ENCODE data around the gene PLA2G10.
"Not testable (repeated sequence)": the region's sequence is repeated elsewhere in the genome, so short reads cannot be mapped to it uniquely, and the experiment has no call there.

Gene PLA2G10

GRCh38 chr16:14681115-14681514, 13.0 kb downstream of the PLA2G10 start:
- Histone ChIP-seq H3K36me3 (ENCODE audit: control insufficient read depth in 2 of 2, insufficient read depth in 1 of 2, low read length in 2 of 2) (no peaks in the 10 kb centered on the region), H3K4me3 (ENCODE audit: low read depth, low read length) (no peak overlapping the region), H3K27ac (ENCODE audit: extremely low read depth, low read depth, low read length) (no peak overlapping the region), H3K9me3 (ENCODE audit: control insufficient read depth, insufficient read depth, low read depth, low read length) (no peaks in the 10 kb centered on the region), H3K4me1 (ENCODE audit: control insufficient read depth, insufficient read depth, low read length) (no peaks in the 10 kb centered on the region)
- TF ChIP-seq SP7 (tag by site-specific recombination; IDR thresholded peaks at IDR 0.05) = no peak
- no peak for TF ChIP-seq ZNF76 (tag by site-specific recombination; IDR thresholded peaks at IDR 0.05; ENCODE audit: borderline replicate concordance, low read depth)
- TF ChIP-seq RBAK (tag by site-specific recombination; IDR thresholded peaks at IDR 0.05) = no peak
- TF ChIP-seq, protein P1, sequence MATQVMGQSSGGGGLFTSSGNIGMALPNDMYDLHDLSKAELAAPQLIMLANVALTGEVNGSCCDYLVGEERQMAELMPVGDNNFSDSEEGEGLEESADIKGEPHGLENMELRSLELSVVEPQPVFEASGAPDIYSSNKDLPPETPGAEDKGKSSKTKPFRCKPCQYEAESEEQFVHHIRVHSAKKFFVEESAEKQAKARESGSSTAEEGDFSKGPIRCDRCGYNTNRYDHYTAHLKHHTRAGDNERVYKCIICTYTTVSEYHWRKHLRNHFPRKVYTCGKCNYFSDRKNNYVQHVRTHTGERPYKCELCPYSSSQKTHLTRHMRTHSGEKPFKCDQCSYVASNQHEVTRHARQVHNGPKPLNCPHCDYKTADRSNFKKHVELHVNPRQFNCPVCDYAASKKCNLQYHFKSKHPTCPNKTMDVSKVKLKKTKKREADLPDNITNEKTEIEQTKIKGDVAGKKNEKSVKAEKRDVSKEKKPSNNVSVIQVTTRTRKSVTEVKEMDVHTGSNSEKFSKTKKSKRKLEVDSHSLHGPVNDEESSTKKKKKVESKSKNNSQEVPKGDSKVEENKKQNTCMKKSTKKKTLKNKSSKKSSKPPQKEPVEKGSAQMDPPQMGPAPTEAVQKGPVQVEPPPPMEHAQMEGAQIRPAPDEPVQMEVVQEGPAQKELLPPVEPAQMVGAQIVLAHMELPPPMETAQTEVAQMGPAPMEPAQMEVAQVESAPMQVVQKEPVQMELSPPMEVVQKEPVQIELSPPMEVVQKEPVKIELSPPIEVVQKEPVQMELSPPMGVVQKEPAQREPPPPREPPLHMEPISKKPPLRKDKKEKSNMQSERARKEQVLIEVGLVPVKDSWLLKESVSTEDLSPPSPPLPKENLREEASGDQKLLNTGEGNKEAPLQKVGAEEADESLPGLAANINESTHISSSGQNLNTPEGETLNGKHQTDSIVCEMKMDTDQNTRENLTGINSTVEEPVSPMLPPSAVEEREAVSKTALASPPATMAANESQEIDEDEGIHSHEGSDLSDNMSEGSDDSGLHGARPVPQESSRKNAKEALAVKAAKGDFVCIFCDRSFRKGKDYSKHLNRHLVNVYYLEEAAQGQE (tag by site-specific recombination; IDR thresholded peaks at IDR 0.05) = no peak
- CTCF ChIA-PET = no interaction called here
- POLR2A ChIA-PET = no interaction called here

DNA sequence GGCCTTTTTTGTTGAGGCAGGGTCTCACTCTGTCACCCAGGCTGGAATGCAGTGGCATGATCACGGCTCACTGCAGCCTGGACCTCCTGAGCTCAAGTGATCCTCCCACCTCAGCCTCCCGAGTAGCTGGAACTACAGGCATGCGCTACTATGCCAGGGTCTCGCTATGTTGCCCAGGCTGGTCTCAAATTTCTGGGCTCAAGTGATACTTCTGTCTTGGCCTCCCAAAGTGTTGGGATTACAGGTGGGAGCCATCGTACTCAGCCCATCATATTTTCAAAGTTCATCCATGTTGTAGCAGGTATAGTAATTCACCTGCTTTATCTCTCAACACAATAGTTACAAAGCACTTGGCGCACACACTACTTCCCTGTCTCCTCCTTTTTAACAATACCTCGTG, 13.7 kb downstream of the PLA2G10 start:
- CTCF ChIA-PET; H3K27ac ChIP-seq (ENCODE audit: extremely low read depth, low read depth, low read length); H3K4me1 ChIP-seq (ENCODE audit: control insufficient read depth, insufficient read depth, low read length); H3K4me3 ChIP-seq (ENCODE audit: low read depth, low read length); POLR2A ChIA-PET; H3K36me3 ChIP-seq (ENCODE audit: control insufficient read depth in 2 of 2, insufficient read depth in 1 of 2, low read length in 2 of 2); H3K9me3 ChIP-seq (ENCODE audit: control insufficient read depth, insufficient read depth, low read depth, low read length): not testable (repeated sequence)

GRCh38 chr16:14678748-14679497, 15.2 kb downstream of the PLA2G10 start:
- H3K4me1 ChIP-seq (ENCODE audit: control insufficient read depth, insufficient read depth, low read length) = no peaks in the 10 kb centered on the region
- H3K36me3 ChIP-seq (ENCODE audit: control insufficient read depth in 2 of 2, insufficient read depth in 1 of 2, low read length in 2 of 2) = no peaks in the 10 kb centered on the region
- CTCF ChIA-PET = no interaction called here
- no peaks in the 10 kb centered on the region for H3K9me3 ChIP-seq (ENCODE audit: control insufficient read depth, insufficient read depth, low read depth, low read length)
- H3K27ac ChIP-seq (ENCODE audit: extremely low read depth, low read depth, low read length) = no peak overlapping the region
- H3K4me3 ChIP-seq (ENCODE audit: low read depth, low read length) = no peak overlapping the region
- TF ChIP-seq ZNF623 (tag by site-specific recombination; IDR thresholded peaks at IDR 0.05) = peak; percentile 94
- TF ChIP-seq, protein P2, sequence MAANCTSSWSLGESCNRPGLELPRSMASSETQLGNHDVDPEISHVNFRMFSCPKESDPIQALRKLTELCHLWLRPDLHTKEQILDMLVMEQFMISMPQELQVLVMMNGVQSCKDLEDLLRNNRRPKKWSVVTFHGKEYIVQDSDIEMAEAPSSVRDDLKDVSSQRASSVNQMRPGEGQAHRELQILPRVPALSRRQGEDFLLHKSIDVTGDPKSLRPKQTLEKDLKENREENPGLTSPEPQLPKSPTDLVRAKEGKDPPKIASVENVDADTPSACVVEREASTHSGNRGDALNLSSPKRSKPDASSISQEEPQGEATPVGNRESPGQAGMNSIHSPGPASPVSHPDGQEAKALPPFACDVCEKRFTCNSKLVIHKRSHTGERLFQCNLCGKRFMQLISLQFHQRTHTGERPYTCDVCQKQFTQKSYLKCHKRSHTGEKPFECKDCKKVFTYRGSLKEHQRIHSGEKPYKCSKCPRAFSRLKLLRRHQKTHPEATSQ (tag by site-specific recombination; IDR thresholded peaks at IDR 0.05) = no peak
- POLR2A ChIA-PET = no interaction called here

DNA sequence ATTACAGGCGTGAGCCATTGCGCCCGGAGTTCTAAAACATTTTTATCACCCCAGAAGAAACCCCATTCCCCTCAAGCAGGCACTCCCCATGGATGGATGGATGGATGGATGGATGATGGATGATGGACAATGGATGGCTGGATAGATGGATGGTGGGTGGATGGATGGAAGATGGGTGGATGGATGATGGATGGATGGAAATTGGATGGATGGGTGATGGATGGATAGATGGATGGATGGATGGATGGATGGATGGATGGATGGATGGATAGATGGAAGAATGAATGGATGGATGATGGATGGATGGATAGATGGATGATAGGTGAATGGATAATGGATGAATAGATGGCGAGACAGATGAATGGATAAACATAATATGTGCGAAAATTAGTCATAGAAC, 16.5 kb downstream of the PLA2G10 start:
- TF ChIP-seq ZBTB17 (tag by site-specific recombination; IDR thresholded peaks at IDR 0.05) = peak; percentile 99
- TF ChIP-seq, protein P3, sequence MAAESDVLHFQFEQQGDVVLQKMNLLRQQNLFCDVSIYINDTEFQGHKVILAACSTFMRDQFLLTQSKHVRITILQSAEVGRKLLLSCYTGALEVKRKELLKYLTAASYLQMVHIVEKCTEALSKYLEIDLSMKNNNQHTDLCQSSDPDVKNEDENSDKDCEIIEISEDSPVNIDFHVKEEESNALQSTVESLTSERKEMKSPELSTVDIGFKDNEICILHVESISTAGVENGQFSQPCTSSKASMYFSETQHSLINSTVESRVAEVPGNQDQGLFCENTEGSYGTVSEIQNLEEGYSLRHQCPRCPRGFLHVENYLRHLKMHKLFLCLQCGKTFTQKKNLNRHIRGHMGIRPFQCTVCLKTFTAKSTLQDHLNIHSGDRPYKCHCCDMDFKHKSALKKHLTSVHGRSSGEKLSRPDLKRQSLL (tag by site-specific recombination; IDR thresholded peaks at IDR 0.05) = no peak
- TF ChIP-seq ZNF366 (tag by site-specific recombination; conservative IDR thresholded peaks at IDR 0.05) = peak; percentile 99
- TF ChIP-seq ZNF555 (tag by site-specific recombination; conservative IDR thresholded peaks at IDR 0.05) = no peak
- Histone ChIP-seq H3K4me3 (ENCODE audit: low read depth, low read length) (no peak overlapping the region), H3K27ac (ENCODE audit: extremely low read depth, low read depth, low read length) (no peak overlapping the region), H3K4me1 (ENCODE audit: control insufficient read depth, insufficient read depth, low read length) (no peaks in the 10 kb centered on the region), H3K36me3 (ENCODE audit: control insufficient read depth in 2 of 2, insufficient read depth in 1 of 2, low read length in 2 of 2) (no peaks in the 10 kb centered on the region), H3K9me3 (ENCODE audit: control insufficient read depth, insufficient read depth, low read depth, low read length) (no peaks in the 10 kb centered on the region)
- ChIA-PET POLR2A (no interaction called here), CTCF (no interaction called here)

All from HEK293 (cell line).